ENCODE measurements around the gene VPS41.

VPS41 gene

DNA sequence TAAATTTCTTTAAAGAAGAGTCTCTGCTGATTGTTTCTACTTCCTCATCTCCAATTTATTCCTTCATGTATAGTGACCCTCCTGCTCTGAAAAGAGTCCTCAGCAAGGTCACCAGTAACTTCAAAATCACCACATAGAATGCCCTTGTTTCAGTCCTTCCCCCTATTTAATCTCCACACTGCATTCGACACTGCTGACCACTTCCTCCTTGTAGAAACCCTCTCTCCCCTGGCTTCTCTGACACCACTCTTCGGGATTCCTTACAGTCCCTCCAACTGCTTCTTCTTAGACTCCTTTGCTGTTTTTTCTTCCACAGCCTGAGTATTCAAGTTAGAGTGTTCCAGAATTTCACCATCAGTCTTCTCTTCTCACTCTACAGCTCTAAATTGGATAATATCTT, 89.5 kb downstream of the VPS41 start:
- DNase-seq (ENCODE audit: low read depth in 1 of 2, low spot score in 1 of 2): no peak

DNA sequence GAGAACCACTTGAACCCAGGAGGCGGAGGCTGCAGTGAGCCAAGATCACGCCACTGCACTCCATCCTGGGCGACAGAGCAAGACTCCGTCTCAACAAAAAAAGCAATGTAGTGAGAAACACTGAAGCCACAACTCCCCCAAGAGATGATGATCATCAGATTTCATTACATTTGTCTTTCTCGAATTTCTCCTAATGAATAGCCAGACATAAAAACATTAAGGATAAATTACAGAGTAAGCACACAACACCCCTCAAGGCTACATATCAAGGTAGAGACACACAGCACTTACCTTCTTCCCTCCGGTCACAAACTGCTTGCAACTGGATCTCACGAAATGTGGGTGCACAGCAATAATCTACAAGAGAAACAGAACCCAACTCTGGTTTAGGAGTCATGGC, 91.5 kb downstream of the VPS41 start:
- DNase-seq (ENCODE audit: low read depth in 1 of 2, low spot score in 1 of 2): no peak

DNA sequence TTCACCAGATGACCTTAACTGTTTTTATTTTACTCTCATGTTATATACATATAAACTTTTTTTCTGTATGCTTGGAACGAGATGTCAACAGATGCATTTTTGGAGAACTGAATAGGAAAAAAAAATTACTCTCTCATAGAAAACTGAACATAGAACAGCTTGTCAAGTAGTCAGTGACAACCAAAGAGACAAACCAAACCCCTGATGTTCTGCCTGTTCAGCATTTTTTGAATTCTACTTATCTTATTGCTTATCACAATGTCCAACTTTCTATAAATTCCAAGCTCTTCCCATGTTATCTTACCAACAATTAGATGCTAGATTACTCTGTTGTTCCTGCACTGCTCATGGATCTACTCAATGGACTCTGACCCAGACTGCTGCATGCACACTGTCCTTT, 95.2 kb downstream of the VPS41 start:
- no peak for DNase-seq (ENCODE audit: low read depth in 1 of 2, low spot score in 1 of 2)

DNA sequence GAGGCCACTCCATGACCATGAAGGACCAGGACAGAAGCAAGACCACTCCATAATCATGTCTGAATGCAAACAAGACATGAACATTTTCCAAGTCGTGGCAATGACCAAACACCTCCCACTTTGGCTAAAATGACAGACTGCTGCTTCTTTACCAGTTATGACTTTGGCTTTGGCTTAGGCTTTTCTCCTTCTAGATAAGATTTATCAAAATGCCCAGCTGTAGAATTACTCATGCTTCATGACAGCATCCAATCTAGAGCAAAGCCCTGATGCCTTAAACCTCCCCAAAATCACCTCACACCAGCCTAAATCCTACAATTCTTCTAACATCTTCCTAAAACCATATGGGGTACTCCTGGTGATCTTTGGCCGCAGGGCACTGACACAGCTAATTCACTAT, 102.1 kb downstream of the VPS41 start:
- DNase-seq (ENCODE audit: low read depth in 1 of 2, low spot score in 1 of 2): no peak

DNA sequence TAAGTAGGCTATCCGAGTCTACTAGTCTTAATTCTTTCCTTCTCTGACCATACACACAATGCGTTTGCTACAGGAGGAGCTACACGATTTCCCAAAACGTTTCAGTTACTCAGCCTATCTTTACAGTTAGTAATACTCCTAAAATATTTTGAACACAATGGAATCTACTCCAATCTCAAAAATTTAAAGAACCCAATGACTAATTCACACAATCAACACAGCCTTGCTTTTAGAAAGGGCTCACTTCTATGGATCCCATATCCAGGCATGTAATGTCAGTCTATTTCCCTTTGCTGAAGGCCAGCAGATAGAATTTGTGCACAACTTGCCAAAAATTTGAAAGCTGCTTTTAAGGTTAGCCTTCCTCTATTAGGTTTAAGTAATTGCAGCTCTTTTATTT, 107.2 kb downstream of the VPS41 start:
- DNase-seq (ENCODE audit: low read depth in 1 of 2, low spot score in 1 of 2): no peak

DNA sequence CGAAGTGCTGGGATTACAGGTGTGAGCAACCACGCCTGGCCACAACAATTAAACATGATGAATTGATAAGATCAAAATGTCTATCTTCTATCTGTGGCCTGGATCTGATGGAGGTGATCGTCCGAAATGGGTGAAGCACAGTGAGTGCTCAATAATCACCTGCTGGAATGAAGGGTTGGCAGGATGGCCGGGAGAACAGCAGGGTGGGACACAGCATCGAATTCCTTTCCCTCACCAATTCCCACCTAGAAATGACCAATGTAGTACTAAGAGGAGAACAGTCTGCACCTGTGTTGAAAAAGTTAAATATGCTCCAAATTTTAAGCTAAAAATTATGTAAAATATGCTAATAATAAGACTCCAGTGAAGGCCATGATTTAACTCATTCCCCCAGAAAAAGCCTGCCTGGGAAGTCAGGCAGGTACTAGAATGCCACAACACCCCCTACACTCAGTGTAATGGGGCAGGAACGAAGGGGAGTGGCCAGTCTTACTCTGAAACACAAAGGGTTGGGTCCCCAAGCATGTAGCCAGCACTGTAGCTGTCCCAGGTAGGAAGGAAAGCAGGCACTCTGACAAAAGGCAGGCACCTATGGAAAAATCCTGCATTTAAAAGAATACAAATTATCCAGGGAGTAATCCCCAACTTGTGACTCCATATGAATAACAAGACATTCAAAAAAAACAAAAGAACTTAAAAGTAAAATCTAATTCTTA, 110.3 kb downstream of the VPS41 start:
- DNase-seq (ENCODE audit: low read depth in 1 of 2, low spot score in 1 of 2): no peak

DNA sequence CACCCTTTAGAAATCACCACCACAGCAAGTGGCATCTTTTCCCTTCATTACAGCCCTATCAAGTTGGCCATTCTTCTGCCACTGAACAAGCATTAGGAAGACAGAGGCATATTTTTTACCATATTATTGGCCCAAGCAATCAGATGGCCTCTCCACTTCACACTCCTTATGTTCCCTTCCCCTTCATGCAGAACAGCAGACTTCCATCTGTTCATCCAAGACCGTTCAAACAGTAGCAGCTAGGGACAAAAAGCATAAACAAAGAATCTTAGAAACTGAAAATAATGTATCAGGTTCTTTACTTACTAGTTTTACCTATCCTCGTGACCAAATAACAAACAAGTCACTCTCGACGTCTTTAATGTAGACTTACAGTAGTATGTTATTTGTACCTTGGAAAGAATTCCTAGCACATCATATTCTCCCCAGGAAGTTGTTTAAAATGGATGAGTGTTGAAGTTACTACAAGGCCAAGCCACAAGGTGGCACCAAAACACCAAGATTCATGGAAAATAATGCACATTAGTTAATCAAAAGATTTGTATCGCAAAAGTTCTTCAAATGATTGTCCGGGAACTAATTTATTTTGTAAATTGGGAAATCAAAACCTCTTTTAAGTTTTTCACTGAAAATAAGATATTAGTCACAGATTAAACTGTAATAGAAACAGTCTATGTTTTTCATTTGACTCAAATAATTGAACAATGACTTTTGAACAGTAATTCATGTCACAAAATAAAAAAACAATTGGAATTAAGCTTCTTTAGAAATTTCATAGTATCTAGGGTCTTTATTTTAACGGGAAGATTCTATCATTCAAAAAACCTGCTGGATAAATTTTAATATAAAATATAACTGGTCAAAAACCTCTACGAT, 112.1 kb downstream of the VPS41 start:
- peak in 1 of 2 donors; percentile 27 for DNase-seq (ENCODE audit: low read depth in 1 of 2, low spot score in 1 of 2)

DNA sequence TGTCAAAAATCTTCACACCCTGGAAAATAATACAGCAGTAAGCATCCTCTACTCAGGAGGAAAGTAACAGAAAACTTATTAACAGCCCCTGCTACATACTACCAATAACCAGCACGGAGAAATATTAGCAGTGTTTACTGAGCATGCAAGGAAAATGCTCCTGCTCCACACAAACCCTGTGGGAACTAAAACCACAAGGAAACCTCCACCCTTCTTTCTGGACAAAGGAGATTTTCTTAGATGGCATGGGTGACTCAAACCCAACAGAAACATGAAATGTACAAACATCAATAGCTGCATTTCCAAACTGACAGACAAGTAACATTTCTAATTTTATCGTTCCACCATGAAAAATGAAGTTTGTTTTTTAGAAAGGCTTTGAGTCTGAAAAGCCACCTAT, 113.4 kb downstream of the VPS41 start:
- DNase-seq (ENCODE audit: low read depth in 1 of 2, low spot score in 1 of 2): no peak

DNA sequence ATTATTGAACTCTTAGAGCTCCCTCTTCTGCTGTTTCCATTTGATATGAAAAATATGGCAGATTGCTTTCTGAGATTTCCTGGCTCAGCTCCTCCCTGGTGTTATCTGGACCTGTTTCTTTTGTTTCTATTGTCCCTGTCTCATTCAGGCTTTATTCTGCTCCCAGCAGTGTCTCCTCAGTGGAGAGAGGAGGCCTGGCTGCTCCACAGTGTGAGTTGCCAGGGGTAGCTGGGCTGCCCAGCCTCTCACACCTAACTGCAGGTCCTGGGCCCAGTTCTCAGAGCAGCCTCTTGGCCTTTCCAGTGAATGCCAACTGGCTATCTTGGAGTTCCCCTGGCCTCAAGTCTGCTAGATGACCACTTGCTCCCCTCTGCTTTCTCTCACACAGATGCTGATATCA, 127.0 kb downstream of the VPS41 start:
- DNase-seq (ENCODE audit: low read depth in 1 of 2, low spot score in 1 of 2): no peak

DNA sequence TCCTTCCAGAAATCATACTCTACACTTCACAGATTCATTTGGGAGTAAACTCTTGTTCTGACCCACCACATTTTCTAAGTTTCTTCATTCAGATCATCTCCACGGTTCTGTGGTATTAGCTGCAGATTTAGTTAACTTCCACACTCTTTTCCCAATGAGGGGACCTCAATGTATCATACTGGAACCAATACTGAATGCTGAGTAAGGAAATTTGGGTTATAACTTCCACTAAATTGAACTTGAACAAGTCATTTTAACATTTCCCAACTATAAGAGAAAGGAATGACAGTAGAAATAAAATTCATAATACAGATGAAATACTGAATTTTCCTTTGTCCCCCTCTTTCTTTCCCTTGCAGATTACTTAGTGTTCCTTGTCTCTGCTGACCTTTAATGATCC, 131.4 kb downstream of the VPS41 start:
- no peak for DNase-seq (ENCODE audit: low read depth in 1 of 2, low spot score in 1 of 2)

DNA sequence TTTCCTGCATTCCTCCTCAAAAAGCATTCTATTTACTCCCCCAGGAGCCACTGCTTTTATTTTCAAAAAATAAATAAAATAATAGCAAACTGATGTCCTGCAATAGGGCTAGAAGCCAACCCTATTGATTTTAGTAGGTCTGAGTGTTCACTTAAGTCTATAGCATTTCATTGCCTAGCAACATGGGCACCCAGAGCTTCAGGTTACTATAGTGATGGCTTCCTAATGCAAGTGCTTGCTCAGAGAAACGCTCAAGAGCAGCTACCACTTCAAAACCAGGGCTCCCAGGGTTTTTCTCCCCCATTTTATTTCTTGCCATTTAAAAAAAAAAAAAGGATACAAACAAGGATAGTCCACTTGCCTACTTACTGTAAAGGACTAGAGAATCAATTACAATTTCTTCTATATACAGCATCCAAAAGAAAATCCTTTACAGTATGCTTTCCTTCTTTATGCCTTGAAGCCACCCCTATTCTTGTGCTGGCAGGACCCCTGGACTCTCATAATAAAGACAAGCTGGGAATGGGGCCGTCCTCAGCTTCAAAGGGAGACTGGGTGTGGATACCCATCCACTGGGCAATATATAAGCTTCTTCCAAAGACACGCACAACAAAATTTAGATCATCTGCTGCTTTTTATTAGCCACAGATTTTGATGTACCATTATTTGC, 133.3 kb downstream of the VPS41 start:
- DNase-seq (ENCODE audit: low read depth in 1 of 2, low spot score in 1 of 2): no peak

DNA sequence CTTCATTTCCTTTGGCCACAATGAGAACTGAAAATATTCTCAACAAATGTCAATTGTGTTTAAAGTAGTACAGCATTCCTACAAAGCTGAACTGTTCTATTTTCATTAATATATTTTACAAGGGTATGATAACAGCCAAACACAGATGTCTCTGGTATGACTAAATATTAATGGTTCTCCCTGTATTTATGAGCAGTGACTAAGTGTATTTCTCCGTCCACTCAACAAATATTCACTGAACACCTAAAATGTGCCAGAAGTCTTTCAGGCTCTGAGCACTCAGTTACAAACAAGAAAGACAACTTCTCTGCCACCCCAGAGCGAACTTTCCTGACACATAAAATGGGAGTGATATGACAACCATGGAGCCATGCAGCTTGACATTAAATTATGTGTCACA, 135.6 kb downstream of the VPS41 start:
- DNase-seq (ENCODE audit: low read depth in 1 of 2, low spot score in 1 of 2): no peak

DNA sequence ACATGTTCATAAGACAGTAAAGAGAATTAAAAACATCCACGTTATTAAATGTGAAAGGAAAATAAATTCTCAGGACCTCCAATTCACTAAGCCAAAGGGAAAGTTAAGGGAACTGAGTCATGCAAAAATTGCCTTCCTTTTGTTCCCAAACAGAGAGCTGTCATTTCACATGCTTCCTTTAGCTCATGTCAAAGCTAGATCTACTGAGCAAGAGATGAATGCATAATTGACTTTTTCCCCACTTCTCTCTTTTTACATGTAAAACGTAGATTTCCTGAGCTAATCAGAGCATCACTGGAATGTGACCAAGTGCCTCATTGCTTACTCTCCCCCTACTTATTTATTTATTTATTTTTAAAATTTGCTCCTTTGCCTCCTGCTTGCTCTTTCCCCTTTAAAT, 148.8 kb downstream of the VPS41 start:
- no peak for DNase-seq (ENCODE audit: low read depth in 1 of 2, low spot score in 1 of 2)

DNA sequence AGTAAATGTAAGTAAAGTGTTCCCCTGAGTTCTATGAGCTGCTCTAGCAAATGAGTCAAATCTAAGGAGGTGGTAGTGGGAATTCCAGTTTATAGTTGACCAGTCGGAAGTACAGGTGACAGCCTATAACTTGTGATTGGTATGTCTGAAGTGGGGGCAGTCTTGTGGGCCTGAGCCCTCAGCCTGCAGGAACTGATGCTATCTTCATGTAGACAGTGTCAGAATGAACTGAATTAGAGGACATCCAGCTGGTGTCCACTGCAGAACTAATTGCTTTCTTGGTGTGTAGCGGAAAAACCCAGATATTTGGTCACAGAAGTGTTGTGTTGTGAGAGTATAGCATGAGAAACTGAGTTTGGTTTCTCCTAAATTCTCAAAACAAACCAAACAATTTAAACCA, 150.0 kb downstream of the VPS41 start:
- no peak for DNase-seq (ENCODE audit: low read depth in 1 of 2, low spot score in 1 of 2)

DNA sequence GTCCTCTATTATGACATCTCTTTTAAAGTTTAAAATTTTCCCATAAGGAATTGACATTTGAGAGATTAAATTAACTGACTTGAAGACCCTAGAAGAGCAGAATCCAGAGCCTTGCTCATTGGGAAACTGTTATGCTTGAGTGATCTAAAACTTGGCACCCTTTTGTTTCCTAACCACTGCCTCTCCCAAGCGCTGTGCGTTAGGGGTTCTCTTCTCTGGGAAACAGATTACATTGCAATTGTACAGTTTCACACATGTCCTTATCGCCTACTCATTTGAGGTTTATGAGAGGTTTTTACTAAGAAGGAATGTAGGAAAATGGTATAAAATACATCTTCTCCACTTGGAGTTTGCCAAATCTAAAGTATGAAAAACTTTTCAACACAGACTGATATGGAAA, 151.1 kb downstream of the VPS41 start:
- DNase-seq (ENCODE audit: low read depth in 1 of 2, low spot score in 1 of 2): no peak

DNA sequence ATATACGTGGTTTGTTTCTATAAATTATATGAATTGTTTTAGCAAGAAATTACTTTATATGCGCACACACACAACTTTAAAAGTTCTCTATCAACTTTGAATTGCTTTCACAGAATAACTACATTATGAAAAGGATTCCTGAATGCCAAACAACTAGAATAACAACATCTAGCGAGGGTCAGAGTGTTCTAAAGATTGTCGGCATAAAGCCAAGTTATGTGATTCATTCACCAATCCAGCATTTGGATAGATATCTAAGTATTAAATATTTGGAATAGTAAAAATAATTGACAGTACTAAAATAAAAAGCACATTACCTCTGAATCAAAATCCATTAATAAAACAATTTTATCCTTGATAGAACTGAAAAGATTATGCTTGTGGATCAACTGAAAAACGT, 152.5 kb downstream of the VPS41 start:
- DNase-seq (ENCODE audit: low read depth in 1 of 2, low spot score in 1 of 2): no peak

DNA sequence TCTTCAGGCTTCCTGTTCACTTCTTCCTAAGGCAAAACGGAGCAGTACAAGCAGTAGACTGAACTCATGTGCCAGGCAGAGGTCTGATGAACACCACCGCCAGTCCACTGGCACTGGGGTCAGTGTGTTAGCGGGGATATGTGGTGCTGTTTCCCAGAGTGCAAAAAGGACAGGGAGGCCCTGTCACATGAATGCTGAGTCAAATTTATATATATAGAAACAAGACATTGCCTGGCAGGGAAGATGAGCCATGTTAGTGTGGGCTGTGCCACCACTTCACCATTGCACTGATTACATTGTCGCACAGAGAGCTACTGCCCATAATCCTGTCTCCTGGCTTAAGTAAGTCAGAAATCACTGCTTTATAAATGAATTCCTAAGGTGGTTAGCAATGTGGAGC, 155.6 kb downstream of the VPS41 start:
- DNase-seq (ENCODE audit: low read depth in 1 of 2, low spot score in 1 of 2): no peak

DNA sequence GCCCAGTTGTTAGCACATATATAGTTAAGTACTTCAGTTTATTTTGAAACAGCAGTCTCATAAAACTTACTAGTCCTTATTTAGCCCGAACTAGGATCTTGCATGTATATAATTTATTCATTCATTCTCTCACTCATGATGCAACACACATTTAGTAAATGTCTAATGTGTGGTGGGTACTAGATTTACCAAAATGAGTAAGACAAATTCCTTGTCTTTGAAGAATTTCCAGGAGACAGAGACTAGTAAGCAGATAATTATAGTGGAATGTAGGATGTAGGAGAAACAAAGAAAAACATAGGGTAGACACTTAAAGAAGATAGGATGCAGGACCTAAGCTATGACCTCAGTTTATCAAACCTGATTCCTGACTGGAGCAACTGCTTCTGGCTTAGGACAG, 157.6 kb downstream of the VPS41 start:
- DNase-seq (ENCODE audit: low read depth in 1 of 2, low spot score in 1 of 2): no peak

DNA sequence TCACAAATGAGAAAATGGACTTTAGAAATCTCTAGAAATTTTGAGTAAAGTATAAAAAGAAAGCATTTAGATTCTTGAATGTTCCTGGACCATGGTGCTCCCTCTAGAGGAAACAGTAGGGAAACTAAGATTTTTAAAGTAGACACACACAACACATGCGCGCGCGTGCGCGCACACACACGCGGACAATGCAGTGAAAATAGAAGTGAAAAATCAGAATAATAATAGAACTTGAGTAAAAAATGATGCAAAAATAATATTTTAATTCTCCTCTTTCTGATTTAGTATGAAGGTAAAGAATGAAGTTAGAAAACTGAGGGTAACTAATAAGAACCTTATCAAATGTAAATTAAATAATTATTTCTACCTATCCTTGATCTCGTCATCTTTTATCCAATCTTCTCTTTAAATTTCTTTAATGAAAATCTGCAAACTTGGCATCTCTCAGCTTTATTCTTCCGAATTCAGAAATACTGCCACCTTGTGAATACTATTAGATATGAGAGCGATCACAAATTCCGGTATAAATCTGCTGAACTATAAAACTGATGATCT, 160.9 kb downstream of the VPS41 start:
- no peak for DNase-seq (ENCODE audit: low read depth in 1 of 2, low spot score in 1 of 2)

DNA sequence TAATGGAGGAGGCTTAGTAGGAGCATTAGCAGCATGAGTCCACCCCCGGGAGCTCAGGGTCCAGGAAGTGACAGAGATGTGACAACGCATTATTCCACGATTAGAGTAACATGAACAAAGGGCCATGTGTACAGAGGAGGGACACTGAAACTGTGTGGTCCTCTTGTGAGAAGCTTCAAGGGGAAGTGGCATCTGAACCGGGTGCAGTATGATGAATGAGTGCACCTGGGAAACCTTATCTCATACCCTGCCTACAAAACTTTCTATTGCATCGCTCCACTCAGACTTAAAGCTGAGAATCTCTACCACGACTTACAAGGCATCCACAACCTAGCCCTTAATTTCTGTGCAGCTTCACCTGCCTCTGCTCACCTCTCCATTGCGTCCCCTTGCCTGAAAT, 162.6 kb downstream of the VPS41 start:
- no peak for DNase-seq (ENCODE audit: low read depth in 1 of 2, low spot score in 1 of 2)

DNA sequence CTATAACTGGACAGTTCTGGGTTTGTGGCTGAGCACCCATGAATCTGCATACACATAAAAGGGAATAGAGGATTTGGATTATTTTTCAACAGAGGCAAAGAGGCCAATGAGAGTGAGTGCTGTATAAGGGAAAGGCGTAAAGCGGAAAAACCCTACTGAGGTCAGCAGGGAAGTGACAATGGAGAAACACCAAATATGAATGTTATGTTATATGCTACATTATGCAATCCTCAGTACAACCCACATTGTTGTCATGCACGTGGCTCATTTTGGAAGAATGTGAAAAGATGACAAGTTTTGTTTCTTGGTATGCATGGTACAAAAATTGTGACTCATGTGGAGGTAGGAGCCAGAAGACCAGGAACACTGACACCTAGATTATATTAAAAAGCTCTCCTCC, 164.2 kb downstream of the VPS41 start:
- no peak for DNase-seq (ENCODE audit: low read depth in 1 of 2, low spot score in 1 of 2)

DNA sequence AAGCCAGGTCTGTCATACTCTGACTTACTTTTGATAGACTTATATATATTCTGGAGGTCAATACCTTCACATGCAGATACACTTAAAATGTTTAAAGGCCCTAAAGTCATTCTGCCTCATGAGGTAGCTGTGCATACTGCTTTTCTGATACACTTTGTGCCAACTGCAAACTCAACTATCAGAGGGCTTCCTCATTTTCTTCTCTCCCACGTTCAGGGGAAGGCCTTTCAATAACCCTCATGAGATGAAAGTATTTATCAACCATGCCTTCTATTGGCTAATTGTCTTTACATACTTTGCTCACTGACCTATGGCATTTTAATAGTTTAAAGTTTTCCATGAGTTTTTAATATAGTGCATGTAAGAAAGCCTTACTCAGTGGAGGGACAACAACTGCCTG, 165.1 kb downstream of the VPS41 start:
- no peak for DNase-seq (ENCODE audit: low read depth in 1 of 2, low spot score in 1 of 2)

All from activated CD4-positive, alpha-beta T cell treated with anti-CD3 and anti-CD28 coated beads, Interleukin-2, amount 50 U/mL, for 24 hours (primary cell).